Measurements from ENCODE around the gene UBTFL1. TPM values are rescaled to one million over a fixed set of nuclear protein-coding genes. Genes with fewer than 3 reads are reported as not detected.
"Not testable (repeated sequence)": the region's sequence is repeated elsewhere in the genome, so short reads cannot be mapped to it uniquely, and the experiment has no call there.

Gene UBTFL1, protein sequence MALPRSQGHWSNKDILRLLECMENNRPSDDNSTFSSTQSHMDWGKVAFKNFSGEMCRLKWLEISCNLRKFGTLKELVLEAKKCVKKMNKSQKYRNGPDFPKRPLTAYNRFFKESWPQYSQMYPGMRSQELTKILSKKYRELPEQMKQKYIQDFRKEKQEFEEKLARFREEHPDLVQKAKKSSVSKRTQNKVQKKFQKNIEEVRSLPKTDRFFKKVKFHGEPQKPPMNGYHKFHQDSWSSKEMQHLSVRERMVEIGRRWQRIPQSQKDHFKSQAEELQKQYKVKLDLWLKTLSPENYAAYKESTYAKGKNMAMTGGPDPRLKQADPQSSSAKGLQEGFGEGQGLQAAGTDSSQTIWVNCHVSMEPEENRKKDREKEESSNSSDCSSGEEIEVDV
- not detected in 2 replicates for total RNA-seq (2021)
- not detected for Bru-seq, nascent RNA
- BruChase-seq, experiment 1, labeled RNA remaining after a 2-hour chase, result not detected
- not detected for BruChase-seq, experiment 2, labeled RNA remaining after a 6-hour chase
- long read RNA-seq, result 0 reads

DNA sequence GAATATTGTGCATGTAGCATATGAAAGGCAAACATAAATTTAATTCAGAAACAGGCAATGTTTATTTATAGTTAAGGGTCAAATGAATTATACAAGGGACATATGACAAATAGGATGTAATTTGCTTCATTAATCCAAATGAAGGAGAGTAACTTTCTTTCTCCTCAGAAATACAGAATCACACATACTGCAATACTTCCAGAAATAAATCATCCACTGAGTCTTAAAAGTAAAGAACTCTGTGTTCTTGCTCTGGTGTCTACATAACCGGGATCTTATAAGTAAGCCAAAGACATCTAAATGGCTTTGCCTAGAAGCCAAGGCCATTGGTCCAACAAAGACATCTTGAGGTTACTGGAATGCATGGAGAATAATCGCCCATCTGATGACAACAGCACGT is at the start of gene UBTFL1:
Gene UBTFL1, plus strand, starts transcription at position 301 of the 400 bp plus-strand sequence. Its CDS starts 0 bp downstream, at position 301.
- POLR2A ChIA-PET (ENCODE audit: low non-redundant PET); H3K27me3 ChIP-seq (replicated peaks; ENCODE audit: insufficient read depth, low read depth, low read length, poor library complexity); DNase-seq (ENCODE audit: low spot score); H3K4me3 ChIP-seq (ENCODE audit: low read depth, low read length, poor library complexity, severe bottlenecking); CTCF ChIA-PET; H3K36me3 ChIP-seq (ENCODE audit: insufficient read depth, low read length, poor library complexity, severe bottlenecking); BruUV-seq (replicated peaks); H3K27ac ChIP-seq (ENCODE audit: low read depth, low read length, poor library complexity, severe bottlenecking); H3K4me1 ChIP-seq (ENCODE audit: insufficient read depth, low read length, poor library complexity, severe bottlenecking); intact Hi-C loops (cut with micrococcal nuclease; ENCODE audit: unreplicated experiment); H3K9me3 ChIP-seq (ENCODE audit: low read depth, low read length, poor library complexity, severe bottlenecking): not testable (repeated sequence)

DNA sequence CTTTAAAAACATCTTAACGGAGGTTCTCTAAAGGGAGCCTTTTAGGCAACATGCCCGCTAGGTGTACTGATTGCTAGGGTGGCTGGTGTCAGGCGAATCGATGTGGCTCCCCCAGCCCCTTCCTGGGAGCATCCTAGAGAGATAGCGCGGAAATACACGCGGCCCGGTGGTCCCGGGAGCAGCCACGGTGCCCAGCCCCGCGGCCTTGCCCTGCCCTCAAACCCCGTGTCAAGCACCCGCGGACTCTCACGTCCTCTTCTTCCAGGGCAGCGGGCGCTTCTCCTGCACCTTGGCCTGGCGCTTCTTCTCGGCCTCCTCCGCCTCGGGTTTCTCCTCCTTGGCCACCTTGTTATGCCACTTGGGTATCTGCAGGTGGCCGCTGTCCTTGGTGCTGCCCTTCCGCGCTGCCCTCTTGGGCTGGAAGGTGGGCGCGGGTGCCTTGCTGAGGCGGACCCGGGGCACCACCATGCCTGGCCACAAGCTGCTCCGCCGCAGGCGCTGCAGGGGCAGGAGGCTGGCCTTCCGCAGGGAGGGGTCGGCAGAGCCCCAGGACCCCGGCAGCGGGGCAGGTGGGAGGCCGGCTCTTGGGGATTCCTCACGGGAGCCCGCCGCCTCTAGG is 34.0 kb upstream of the UBTFL1 start:
- DNase-seq (ENCODE audit: low spot score); CTCF ChIA-PET; POLR2A ChIA-PET (ENCODE audit: low non-redundant PET); H3K36me3 ChIP-seq (ENCODE audit: insufficient read depth, low read length, poor library complexity, severe bottlenecking); H3K27ac ChIP-seq (ENCODE audit: low read depth, low read length, poor library complexity, severe bottlenecking); H3K9me3 ChIP-seq (ENCODE audit: low read depth, low read length, poor library complexity, severe bottlenecking); intact Hi-C loops (cut with micrococcal nuclease; ENCODE audit: unreplicated experiment); BruUV-seq (replicated peaks); H3K4me1 ChIP-seq (ENCODE audit: insufficient read depth, low read length, poor library complexity, severe bottlenecking); H3K4me3 ChIP-seq (ENCODE audit: low read depth, low read length, poor library complexity, severe bottlenecking); H3K27me3 ChIP-seq (replicated peaks; ENCODE audit: insufficient read depth, low read depth, low read length, poor library complexity): not testable (repeated sequence)

DNA sequence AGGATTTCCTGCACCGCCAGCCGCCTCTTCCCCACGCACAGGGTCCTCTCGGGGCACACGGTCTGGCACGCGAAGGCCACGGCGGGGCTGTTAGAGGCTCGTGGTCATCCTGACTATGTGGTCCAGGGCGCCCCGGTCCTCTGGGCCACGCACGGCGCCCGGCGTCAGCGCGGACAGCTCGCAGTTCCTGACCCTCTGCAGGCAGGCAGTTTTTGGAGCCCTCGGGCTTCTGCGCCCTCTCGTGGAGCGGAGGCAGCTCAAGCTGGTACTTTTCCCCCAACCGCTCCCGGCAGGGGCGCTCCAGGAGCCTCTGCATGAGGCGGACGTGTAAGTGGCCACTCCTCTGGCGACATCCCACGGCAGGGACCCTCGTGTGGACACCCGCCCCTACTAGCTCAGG is 33.4 kb upstream of the UBTFL1 start:
- intact Hi-C loops (cut with micrococcal nuclease; ENCODE audit: unreplicated experiment); DNase-seq (ENCODE audit: low spot score); CTCF ChIA-PET; BruUV-seq (replicated peaks); H3K9me3 ChIP-seq (ENCODE audit: low read depth, low read length, poor library complexity, severe bottlenecking); POLR2A ChIA-PET (ENCODE audit: low non-redundant PET); H3K36me3 ChIP-seq (ENCODE audit: insufficient read depth, low read length, poor library complexity, severe bottlenecking); H3K4me3 ChIP-seq (ENCODE audit: low read depth, low read length, poor library complexity, severe bottlenecking); H3K4me1 ChIP-seq (ENCODE audit: insufficient read depth, low read length, poor library complexity, severe bottlenecking); H3K27ac ChIP-seq (ENCODE audit: low read depth, low read length, poor library complexity, severe bottlenecking); H3K27me3 ChIP-seq (replicated peaks; ENCODE audit: insufficient read depth, low read depth, low read length, poor library complexity): not testable (repeated sequence)

DNA sequence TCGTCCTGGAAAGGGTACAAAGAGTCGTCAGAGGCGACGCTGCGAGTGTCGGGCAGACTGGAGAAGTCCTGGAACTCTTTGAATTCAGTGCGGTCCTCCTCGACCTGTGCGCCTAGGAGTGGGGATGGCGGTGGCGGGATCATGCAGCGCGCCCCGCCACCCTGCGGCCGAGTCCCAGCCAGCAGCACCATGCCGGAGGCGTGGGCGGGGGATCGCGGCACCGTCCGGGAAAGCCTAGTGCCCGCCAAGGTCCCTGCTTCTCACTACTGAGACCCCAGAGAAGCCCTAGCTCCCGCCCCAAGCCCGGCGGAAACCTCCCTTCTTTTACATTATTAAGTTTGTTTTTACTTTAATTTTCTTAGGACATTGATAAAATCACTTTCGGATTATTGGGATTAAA is 32.2 kb upstream of the UBTFL1 start:
- intact Hi-C loops (cut with micrococcal nuclease; ENCODE audit: unreplicated experiment); POLR2A ChIA-PET (ENCODE audit: low non-redundant PET); H3K27ac ChIP-seq (ENCODE audit: low read depth, low read length, poor library complexity, severe bottlenecking); H3K4me1 ChIP-seq (ENCODE audit: insufficient read depth, low read length, poor library complexity, severe bottlenecking); CTCF ChIA-PET; H3K36me3 ChIP-seq (ENCODE audit: insufficient read depth, low read length, poor library complexity, severe bottlenecking); H3K27me3 ChIP-seq (replicated peaks; ENCODE audit: insufficient read depth, low read depth, low read length, poor library complexity); DNase-seq (ENCODE audit: low spot score); H3K4me3 ChIP-seq (ENCODE audit: low read depth, low read length, poor library complexity, severe bottlenecking); BruUV-seq (replicated peaks); H3K9me3 ChIP-seq (ENCODE audit: low read depth, low read length, poor library complexity, severe bottlenecking): not testable (repeated sequence)

DNA sequence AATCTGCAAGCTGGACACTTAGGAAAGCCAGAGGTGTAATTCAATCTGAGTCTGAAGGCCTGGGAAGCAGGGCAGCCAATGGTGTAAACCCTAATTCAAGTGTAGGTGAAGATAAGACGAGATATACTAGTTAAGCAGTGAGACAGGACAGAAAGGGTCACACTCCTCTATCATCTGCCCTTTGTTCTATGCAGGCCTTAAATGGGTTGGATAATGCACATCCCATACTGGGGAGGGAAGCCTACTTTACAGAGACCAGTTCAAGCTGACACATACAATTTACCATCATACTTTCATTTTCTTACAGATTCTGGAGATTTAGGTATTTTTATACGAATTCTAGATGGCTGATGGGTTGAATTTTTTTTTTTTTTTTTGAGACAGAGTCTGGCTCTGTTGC is 3.0 kb downstream of the UBTFL1 start:
- CTCF ChIA-PET; POLR2A ChIA-PET (ENCODE audit: low non-redundant PET): not testable (repeated sequence)

DNA sequence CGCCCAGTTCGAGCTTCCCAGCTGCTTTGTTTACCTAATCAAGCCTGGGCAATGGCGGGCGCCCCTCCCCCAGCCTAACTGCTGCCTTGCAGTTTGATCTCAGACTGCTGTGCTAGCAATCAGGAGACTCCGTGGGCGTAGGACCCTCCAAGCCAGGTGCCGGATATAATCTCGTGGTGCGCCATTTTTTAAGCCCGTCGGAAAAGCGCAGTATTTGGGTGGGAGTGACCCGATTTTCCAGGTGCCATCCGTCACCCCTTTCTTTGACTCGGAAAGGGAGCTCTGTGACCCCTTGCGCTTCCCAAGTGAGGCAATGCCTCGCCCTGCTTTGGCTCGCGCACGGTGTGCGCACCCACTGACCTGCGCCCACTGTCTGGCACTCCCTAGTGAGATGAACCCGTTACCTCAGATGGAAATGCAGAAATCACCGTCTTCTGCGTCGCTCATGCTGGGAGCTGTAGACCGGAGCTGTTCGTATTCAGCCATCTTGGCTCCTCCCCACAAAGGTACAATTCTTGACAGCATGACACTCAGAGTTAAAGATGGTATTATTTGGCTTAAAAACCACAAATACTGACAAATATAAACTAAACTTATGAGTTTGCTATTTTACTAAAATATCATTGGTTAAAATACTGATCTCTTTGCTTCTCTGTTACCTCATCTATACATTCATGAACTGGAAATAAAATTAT is 9.6 kb downstream of the UBTFL1 start:
- H3K4me1 ChIP-seq (ENCODE audit: insufficient read depth, low read length, poor library complexity, severe bottlenecking); H3K4me3 ChIP-seq (ENCODE audit: low read depth, low read length, poor library complexity, severe bottlenecking); BruUV-seq (replicated peaks); H3K9me3 ChIP-seq (ENCODE audit: low read depth, low read length, poor library complexity, severe bottlenecking); H3K36me3 ChIP-seq (ENCODE audit: insufficient read depth, low read length, poor library complexity, severe bottlenecking); intact Hi-C loops (cut with micrococcal nuclease; ENCODE audit: unreplicated experiment); H3K27me3 ChIP-seq (replicated peaks; ENCODE audit: insufficient read depth, low read depth, low read length, poor library complexity); DNase-seq (ENCODE audit: low spot score); CTCF ChIA-PET; POLR2A ChIA-PET (ENCODE audit: low non-redundant PET); H3K27ac ChIP-seq (ENCODE audit: low read depth, low read length, poor library complexity, severe bottlenecking): not testable (repeated sequence)

More for the DNA sequence above, 3.0 kb downstream of the UBTFL1 start:
- DNase-seq (ENCODE audit: low spot score); intact Hi-C loops (cut with micrococcal nuclease; ENCODE audit: unreplicated experiment); H3K4me1 ChIP-seq (ENCODE audit: insufficient read depth, low read length, poor library complexity, severe bottlenecking); BruUV-seq (replicated peaks); H3K4me3 ChIP-seq (ENCODE audit: low read depth, low read length, poor library complexity, severe bottlenecking); H3K36me3 ChIP-seq (ENCODE audit: insufficient read depth, low read length, poor library complexity, severe bottlenecking); H3K27me3 ChIP-seq (replicated peaks; ENCODE audit: insufficient read depth, low read depth, low read length, poor library complexity); H3K9me3 ChIP-seq (ENCODE audit: low read depth, low read length, poor library complexity, severe bottlenecking); H3K27ac ChIP-seq (ENCODE audit: low read depth, low read length, poor library complexity, severe bottlenecking): not testable (repeated sequence)

DNA sequence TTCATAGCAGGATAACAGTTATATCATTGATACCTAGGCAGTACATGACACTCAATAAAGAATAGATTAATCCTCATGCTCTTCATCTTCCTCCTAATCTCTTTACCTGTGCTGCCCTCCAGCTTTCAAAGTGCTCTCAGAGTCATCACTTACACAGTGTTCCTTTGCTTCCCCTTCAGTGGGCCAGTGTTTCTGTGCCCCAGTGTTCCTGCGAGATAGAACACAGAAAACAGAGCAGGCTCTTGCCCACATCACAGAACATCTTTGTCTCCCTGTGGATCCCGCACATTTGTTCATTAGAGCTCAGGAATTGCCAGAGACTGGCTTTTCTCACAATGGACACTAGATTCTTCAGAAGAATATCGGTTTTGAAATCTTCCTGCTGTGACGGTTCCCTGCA is 12.5 kb downstream of the UBTFL1 start:
- H3K27me3 ChIP-seq (replicated peaks; ENCODE audit: insufficient read depth, low read depth, low read length, poor library complexity); BruUV-seq (replicated peaks); H3K36me3 ChIP-seq (ENCODE audit: insufficient read depth, low read length, poor library complexity, severe bottlenecking); CTCF ChIA-PET; H3K4me1 ChIP-seq (ENCODE audit: insufficient read depth, low read length, poor library complexity, severe bottlenecking); intact Hi-C loops (cut with micrococcal nuclease; ENCODE audit: unreplicated experiment); H3K4me3 ChIP-seq (ENCODE audit: low read depth, low read length, poor library complexity, severe bottlenecking); H3K27ac ChIP-seq (ENCODE audit: low read depth, low read length, poor library complexity, severe bottlenecking); DNase-seq (ENCODE audit: low spot score); POLR2A ChIA-PET (ENCODE audit: low non-redundant PET); H3K9me3 ChIP-seq (ENCODE audit: low read depth, low read length, poor library complexity, severe bottlenecking): not testable (repeated sequence)
